HG03025 (cell line): ENCODE data around the gene TRIM40.
"Not testable (repeated sequence)": the region's sequence is repeated elsewhere in the genome, so short reads cannot be mapped to it uniquely, and the experiment has no call there.

Experiments used
- ATAC-seq: cut with Tn5 transposase; IDR thresholded peaks from one replicate; pipeline ENCODE4 v1.9.1; 2021; ENCODE audit warnings: mild to moderate bottlenecking, moderate library complexity; ENCODE audit not compliant: unreplicated experiment, low FRiP score

TRIM40 gene

DNA sequence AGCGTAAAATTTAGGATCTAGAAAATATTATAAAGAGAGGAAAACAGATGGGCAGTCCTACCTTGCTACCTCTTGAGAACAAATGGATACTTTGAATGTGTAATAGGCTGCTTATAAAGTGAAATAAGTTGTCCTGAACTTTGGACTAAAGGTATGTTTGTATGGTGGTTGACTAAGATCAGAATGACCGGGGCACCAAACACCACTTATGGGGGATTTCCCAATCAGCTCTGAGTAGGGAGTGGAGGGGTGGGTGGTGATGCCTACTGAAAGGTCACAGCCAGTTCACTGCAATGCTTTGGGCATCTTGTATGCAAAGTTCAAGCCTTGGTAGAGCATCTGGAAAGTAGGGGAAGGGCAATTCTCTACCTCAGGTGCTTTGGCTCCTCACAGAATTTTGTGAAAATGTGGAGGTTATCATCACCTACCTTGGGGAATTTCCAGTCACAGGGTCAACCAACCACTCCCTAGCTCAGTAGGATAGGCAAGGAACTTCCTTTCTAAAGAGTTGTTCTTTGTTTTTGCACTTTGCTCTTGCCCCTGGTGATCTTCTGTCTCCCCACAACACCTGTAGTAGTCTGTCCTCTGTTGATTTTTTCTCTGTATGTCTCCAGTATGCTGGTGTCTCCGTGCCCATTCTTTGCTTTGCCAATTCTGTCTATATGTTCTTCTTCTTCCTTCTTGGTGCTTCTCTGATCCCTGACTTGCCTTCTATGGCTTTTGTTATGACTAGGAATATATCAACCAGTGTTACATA, 22.8 kb upstream of the TRIM40 start, which contains the start of gene TRIM31:
Gene TRIM31, minus strand, starts transcription at position 88 of the 757 bp plus-strand sequence. CDS start 285 bp downstream, outside the sequence.
- ATAC-seq, result no peak

DNA sequence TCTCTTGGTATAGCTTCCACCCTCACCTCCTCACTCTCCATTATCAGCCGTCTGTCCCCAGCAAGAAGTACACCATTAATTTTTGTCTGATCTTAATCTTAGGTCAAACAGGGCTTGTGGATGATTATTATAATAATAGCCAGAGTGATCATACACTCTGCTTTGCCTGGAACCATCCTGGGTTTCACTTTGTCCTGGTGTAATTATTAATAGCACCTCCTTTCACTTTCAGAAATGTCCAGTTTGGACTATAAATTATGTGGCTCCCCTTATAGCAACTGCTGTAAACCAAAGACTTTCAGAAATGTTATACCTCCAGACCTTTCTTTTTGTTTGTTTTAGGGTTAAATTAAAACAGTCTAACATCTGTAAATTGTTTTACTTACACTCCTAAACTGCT, 22.1 kb upstream of the TRIM40 start:
- ATAC-seq, result no peak

DNA sequence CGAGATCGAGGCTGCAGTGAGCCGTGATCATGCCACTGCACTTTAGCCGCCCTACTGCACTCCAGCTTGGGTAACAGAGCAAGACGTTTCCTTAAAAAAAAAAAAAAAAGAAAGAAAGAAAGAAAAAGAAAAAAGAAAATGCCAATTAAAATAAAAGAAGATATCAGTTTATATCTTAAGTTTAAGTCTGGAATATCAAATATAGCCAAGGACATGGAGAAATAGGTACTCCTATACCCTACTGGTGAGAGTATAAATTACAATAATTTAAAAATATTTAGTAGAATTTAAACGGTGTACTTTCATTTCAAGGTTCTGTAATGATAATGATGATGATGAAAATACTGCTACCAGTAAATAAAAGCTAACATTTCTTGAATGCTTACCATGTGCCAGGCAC, 19.2 kb upstream of the TRIM40 start:
- no peak for ATAC-seq

DNA sequence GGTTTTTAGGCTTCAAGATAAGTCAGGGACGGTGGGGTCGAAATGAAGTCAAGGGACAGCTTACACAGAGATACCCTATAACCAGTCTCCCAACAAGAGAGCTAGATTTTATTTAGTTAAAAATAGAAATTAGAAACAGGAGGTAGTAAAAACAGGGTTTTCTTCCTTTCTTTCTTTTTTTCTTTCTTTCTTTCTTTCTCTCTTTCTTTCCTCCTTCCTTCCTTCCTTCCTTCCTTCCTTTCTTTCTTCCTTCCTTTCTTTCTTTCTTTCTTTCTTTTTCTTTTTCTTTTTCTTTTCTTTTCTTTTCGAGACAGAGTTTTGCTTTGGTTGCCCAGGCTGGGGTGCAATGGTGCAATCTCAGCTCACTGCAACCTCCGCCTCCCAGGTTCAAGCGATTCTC, 17.2 kb upstream of the TRIM40 start:
- ATAC-seq, result not testable (repeated sequence)

DNA sequence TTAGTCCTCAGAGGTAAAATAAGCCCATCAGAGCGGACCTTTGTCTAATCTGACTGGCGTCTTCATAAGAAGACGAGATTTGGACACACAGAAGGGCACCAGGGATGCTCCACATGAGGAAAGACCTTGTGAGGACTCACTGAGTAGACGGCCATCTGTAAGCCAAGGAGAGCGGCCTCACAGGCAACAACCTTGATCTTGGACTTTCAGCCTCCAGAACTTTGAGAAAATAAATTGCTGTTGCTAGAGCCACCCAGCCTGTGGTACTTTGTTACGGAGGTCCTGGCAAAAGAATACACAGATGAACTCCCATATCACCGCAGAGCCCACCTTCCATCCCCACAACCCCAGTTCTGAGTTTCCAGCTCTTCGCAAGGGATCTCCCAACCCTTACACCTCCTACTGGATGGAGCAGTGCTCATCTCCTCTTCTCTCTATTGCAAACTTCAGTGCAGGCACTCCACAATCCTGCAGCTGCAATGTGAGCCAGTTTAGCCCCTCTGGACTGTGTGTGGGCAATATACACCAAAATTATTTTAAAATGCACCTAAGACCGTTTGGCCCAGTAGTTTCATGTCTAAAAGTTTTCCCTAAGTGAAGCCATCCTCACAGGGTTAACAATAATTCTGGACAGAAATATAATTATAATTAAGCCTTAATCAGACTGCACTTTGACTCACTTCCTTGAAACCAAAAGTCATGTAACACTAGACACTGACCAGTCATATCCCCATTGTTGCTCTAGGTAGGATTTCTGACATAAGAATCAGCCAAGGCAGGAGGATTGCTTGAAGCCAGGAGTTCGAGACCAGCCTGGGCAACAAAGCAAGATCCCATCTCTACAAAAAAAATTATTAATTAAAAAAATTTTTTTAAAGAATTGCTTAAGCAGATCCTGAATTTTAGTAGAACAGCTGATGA, 14.2 kb upstream of the TRIM40 start:
- ATAC-seq, result no peak

DNA sequence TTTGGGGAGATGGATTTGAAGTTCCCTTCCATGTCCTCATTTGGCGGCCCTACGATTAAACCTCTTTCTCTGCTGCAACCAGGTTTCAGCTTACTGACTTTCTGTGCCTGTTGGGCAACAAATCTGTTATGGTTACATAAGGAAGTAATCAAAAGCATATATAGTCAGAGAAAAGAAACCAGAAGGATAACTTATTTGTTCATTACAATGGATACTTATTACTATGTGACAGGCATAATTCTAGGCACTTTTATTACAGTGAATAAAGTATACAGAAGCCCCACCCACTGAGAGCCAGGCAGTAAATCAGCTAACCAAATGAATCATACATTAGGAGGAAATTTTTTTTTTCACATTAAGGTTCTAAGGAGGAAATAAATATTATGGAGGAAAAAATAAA, 13.4 kb upstream of the TRIM40 start:
- no peak for ATAC-seq

DNA sequence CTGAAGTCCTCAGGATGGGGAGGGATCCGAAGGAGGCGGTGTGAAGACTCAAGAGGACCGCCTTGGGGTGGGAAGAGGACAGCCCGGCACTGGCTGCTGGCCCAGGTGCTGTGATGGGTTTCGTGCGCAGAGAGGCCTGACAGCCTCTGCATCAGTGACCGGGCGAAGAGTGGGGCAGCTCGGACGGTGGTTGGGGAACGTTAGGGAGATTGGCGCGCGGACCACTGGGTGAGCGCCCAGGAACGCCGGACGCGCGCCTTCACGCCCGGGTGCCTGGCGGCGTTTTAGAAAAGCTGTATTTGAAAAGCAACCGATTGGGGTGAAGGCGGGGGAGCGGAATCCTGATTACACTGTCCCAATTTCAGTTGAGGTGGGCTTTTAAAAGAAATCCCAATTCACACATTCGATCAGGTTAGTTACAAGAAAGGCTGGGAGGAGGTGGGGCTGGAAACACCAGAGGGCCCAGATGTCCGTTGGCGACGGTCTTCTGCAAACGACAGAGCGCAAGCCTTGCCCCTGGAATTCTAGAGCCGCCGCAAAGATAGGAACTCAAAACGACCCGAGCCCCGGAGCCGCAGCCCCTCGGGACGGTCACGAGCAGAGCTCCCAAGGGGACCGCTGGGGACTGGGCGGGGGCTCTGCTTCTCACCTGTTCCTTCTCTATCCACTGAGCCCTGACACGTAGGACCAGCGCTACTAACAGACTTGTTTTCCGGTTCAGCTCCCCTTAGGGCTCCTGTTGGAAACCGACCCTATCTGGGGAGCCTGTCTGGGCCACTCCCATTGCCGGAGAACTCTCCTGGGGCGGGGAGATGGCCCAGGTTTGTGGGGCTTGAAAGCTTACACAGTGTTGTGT, 8.5 kb upstream of the TRIM40 start:
- no peak for ATAC-seq

DNA sequence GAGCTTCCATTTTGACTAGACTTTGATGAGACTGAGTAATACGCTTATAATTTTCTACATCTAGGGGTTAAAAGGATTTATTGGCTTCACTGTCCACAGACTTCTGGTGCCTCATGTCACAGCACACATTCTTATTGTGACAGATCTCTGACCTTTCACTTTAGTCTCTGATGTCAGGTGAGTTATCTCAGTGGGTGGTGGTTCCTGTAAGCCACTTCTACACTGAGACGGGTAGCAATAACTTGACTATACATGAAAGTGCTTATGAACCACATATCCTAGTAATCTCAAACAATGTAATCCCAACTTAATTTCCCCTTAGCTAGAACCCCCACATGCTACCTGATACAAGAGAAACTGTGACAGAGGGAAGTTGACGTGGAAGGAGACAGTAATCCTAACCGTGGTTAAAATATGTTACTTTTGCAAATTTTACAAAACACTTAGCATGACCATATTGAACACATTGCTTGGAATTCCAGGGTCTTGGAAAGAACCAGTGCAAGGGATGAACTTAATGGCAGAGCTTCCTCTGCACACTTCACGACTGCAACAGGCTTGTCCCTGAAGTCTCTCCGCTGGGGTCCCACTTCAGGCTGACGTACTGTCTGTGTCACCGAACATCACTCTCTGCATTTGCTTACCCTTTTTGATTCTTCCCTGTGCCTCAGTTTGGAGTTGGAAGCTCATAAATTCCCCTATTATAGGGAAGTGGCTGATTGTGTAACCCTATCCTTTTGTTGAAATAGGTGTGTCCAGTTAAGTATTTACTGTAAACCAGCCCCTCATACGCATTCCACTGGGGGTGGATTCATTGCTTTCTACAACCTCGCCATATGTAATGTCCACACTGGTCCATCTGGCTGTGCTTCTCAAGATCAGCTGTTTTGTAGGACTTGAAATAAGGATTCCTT, 6.4 kb upstream of the TRIM40 start:
- no peak for ATAC-seq

DNA sequence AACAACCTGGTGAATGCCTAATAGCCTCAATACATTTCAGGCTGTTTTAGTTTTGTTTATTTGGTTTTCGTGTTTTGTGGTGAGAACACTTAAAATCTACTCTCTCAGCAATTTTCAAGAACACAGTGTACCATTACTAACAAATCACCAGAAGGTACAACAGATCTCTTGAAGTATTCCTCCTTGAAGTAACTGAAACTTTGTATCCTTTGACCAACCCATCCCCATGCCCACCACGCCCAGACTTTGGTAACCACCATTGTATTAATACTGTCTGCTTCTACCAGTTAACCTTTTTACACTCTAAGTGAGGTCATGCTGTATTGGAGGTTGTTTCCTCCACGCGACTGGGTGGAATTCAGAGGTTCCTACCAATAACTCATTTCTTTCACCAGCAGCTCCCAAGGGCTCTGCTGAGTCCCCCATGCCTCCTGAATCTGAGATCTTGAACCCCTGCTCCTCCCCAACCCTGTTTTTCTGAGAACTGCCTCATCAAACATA, 5.7 kb upstream of the TRIM40 start:
- ATAC-seq, result no peak

DNA sequence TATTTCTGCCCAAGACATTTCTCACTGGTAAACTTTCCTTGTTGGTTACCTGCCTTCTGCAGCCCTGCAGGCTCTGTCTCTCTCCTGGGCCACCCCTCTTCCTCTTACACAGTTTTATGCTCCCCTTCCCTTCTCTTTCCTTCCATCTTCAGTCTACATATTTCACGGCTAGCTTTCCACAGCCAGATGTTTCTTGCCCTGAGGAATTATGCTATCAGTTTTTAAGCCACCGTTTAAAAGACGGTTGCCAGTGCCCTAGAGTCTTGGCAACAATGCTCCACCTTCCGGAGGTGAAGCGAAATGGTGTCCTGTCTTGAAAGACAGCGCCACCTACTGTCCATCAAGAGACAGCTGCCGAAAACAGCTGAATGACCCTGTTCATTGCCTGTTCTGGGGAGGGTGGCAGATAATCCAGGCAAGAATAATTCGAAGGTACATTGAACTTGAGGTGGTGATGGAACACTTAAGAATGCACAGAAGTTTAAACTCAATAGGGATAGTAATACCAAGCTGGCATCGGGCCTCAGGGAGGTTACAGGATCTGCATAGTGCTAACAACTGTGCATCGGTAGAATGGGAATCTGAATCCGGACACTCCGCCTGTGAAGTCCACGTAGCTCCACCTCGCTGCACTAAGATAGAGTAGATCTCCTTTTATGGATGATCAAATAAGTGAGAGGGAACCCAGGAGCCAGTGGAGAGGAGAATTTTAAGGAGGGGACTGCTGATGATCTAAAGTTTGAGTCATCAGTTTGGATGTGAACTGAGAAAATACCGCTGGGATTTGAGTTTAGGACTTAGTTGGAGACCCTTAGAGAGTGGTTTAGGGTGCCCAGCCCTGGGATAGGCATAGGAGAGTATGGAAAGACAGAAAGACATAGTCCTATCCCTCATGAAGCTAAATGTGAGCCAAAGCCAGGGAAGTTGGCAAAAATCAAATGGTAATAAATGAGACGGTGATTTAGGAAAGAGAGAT, 4.8 kb upstream of the TRIM40 start:
- ATAC-seq, result no peak

DNA sequence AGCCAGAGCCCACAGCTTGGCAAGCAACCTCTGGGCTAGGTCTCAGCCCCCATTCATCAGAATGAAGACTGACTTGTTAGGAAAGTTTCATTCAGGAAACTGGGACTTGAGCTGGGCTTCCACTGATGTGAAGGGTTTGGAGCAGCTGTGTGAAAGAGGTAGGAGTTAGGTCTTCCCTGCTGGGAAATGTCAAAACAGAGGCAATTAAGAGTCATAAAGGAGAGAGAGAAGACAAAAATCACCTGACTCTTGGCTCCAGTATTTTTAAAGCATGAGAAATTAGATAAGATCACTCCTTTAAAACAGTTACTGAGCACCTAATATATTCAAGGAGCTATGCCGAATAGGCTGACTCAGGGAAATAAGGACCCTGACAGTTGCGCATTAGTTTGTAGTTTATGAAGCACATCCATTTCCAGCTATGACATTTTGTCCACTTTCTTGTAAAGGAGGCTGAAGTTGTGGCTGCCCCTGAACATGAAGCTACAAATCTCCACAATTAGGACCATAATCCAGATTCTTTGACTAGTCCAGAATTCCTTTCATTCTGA, 3.9 kb upstream of the TRIM40 start:
- no peak for ATAC-seq

DNA sequence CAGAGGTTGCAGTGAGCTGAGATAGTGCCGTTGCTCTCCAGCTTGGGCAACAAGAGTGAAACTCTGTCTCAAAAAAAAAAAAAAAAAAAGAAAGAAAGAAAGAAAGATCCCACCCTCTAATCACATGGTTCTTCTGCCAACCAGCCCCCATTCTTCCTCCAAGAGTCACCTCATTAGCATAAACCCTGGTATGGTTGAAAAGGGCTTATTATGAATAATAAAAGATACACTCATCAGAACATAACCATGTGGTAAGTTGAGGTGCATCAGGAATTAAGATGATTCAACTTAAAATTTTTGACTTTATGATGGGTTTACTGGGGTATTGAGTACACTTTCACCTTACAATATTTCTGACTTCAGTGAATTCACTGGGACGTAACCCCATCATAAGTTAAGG, 793 bp upstream of the TRIM40 start:
- ATAC-seq, result no peak

DNA sequence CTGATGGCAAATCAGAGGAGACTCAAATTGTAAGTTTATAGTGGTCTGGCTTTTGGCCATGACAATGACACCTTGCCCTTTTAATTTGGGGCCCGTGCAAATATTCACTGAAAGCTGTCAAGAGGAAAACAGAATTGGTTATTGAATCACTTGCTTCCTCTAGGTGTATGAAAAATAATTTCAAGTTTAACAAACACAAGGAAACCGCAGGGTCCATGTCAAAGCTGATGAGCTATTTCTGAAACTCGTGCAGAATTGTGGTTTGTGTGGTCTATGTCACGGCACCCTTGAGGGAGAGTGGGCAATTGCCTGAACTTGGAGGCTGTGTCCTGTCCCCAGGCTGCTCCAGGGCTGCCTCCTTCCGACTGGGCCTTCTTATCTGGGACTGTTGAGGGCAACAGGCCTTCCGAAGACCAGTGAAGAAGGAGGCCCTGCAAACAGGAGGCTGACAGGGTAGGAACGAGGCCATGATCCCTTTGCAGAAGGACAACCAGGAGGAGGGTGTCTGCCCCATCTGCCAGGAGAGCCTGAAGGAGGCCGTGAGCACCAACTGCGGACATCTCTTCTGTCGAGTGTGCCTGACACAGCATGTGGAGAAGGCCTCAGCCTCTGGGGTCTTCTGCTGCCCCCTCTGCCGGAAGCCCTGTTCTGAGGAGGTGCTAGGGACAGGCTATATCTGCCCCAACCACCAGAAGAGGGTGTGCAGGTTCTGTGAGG, 788 bp downstream of the TRIM40 start:
- no peak for ATAC-seq

DNA sequence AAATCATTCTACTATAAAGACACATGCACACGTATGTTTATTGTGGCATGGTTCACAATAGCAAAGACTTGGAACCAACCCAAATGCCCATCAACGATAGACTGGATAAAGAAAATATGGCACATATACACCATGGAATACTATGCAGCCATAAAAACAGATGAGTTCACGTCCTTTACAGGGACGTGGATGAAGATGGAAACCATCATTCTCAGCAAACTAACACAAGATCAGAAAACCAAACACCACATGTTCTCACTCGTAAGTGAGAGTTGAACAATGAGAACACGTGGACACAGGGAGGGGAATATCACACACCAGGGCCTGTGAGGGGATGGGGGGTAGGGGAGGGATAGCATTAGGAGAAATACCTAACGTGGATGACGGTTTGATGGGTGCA, 4.3 kb downstream of the TRIM40 start:
- ATAC-seq, result not testable (repeated sequence)

DNA sequence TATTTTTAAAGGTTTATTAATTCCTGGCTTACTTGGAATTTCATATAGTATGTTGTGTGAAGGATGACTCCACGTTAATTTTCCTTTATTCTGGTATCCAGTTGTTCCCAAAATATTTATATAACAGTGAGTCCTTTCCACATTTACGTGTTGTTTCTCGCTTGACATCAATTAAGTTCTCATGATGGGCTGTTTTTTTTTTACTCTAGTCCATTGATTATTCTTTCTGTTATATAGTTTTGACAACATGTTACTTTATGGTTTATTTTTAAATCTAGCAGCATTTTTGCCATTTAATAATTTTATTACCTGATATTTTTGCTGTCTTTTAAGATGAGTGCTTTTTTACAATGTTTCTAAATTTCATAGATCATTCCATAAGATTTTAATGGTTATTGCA, 6.7 kb downstream of the TRIM40 start:
- no peak for ATAC-seq

DNA sequence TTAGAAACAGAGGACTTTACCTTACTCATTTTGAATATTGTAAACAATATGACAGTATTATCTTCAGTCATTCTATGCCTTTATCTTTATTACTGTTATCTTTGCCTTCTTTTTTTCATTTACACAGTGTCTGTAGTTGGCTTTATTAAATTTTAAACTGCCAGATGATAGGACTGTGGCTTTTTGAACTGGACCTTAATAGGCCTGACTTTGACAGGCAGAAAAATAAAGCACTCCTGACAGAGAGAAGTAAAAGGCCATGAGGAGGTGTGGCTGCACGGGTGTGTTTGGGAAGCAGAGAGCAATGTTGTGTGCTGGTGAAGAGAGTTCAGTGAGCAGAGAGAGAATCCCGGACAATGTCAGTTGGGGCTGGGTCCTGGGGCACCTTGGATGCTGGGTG, 7.8 kb downstream of the TRIM40 start:
- ATAC-seq, result no peak

DNA sequence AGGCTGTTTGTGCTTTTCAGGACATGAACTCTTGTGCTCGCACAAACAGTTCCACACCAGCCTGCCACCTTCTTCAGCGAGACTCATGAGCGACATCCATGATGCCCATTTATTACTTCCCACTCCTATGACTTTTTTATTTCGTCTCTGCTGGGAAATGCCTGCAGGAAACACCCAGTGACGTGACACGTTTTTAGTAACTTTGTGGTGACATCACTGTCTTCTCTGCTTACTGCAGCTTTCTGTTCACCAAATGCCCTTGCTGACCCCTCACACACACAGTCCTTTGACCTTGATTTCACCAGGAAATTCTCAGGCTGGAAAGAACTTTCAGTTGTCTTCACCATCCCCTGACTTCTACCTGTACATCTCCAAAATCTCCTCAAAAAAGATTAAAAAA, 8.9 kb downstream of the TRIM40 start:
- ATAC-seq, result no peak
